Nucleus accumbens (tissue), 56 donors: ENCODE measurements around the gene SPAG7.
A peak's percentile ranks its signal among the peaks of the same experiment; 100 is the strongest.

Source experiments
- DNase-seq, 56 donors: peaks; one replicate each; lab custom pipeline; 2025; lab: John Stamatoyannopoulos, UW

SPAG7 gene, protein sequence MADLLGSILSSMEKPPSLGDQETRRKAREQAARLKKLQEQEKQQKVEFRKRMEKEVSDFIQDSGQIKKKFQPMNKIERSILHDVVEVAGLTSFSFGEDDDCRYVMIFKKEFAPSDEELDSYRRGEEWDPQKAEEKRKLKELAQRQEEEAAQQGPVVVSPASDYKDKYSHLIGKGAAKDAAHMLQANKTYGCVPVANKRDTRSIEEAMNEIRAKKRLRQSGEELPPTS

DNA sequence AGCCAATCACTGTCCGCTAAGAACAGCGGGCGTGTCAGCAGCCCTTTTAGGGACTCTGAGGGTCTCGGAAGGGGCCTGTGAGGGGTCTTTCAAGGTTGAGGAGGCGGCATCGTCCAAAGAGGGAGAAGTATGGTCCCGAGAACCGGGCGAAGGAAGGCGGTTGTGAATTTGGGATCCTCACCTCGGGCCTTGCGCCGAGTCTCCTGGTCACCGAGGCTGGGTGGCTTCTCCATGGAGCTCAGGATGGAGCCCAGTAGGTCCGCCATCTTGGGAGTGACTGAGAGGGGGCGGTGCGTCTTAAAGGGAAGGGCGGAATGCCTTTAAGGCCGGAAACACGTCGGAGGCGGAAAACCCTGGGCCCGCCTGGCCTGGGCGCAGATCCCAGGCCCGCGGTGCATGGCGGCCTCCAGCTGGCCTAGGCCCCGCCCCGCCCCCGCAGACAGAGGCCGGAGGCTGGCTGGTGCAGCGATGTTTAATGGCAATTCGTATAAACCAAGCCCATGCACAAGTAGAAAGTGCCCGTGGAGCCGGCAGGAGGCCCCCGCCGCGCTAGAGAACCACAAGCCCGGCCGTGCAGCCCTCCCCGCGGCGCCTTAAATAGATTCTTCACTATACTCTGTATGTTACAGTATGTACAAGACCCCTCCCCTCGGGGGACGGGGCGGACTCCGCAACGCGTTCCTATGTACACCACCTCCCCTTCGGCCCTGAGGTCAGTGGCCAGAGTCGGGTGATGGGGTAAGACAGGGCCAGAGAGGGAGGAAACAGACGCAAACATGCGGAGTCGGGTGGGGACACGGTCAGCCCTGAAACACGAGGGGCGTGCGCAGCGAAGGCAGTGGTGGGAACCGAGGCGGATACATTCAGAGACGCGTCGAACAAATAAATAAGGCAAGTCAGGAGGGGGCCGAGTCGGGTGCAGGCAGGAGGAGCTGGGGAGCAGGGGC lies at the start of gene SPAG7:
Gene SPAG7 (minus strand): TSS at position 279 of the 947 bp plus-strand sequence. CDS start 13 bp downstream, at position 266.
- peak in 55 of 56 donors; percentile 83 to 100 (median 98) for DNase-seq

DNA sequence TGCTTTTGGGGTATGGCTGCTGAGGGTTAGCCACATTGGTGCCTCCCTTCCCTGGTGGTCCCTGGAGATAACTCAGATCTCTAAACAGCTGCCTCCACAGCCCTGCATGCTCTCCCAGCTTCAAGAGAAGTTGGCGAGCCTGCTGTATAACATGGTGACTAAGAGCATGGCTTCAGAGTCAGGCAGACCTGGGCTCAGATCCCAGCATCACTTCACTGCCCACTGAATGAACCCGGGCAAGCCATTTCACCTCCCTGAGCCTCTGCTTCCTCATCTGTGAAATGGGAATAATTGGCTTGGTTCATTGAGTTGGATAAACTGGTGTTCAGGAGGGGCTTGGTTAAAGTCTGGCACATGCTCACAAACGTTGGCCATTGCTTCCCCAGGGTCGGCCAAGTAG lies 46.7 kb upstream of the SPAG7 start:
- DNase-seq = no peak

DNA sequence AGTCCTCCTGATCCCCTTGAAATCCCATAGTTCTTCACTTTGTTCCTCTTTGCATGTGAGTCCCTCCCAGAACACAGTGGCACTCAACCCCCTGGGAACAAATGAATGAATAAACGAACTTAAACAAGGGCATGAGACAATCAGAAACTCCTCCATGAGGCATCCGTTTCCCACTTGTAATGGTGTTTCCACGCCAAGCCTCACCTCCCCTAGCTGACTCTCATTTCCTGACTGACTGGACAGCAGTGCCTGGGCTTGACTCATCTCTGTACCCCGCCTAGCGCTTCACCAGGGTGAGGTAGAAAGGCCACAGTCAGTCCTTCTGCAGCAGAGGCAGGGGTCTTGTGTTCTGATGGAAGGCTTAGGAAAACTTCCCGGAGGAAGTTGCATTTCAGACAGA lies 44.3 kb upstream of the SPAG7 start:
- no peak for DNase-seq

DNA sequence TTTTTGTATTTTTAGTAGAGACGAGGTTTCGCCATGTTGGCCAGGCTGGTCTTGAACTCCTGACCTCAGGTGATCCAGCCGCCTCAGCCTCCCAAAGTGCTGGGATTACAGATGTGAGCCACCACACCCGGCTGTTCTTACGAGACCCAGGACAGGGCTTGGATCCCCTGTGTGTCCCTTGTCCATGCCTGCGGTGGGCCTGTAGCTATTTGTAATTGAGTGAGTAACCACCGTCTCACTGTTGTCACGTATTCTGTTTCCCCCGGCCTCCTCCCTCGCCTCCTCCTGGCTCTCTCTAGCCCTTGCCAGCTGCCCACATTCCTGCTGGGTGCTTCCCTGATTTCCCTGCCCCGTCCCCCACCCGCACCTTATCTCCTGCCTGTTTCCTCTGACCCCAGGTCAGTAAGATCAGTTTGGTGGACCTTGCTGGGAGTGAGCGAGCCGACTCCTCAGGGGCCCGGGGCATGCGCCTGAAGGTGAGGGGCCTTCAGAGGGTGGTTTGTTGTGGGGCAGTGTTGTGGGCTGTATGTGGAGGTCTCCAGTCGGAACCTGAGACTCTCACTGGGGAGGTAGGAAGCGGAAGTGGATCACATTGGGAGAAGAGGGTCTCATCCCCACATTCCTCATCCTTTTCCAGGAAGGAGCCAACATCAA lies 35.7 kb upstream of the SPAG7 start:
- no peak for DNase-seq

DNA sequence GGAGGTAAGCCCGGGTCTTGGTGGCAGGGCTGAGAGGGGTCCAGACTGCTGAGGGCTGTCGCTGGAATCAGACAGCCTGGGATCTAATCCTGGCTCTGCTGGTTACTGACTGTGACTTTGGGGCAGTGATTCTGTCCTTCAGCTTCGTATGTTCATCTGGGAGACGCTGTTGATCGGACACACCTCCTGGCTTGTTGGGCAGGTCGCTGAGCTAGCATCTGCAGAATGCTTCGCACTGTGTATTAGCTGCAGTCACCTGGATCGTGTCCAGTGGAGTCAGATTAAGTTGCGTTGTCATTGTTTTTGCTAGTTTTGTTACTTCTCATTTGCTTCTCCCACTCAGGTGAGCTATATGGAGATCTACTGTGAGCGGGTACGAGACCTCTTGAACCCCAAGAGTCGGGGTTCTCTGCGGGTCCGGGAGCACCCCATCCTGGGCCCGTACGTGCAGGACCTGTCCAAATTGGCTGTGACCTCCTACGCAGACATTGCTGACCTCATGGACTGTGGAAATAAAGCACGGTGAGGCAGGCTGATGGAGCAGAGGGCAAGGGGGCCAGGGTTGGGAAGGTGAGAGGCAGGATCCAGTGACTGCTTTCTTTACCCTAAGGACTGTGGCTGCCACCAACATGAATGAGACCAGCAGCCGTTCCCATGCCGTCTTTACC lies 34.6 kb upstream of the SPAG7 start:
- no peak for DNase-seq

DNA sequence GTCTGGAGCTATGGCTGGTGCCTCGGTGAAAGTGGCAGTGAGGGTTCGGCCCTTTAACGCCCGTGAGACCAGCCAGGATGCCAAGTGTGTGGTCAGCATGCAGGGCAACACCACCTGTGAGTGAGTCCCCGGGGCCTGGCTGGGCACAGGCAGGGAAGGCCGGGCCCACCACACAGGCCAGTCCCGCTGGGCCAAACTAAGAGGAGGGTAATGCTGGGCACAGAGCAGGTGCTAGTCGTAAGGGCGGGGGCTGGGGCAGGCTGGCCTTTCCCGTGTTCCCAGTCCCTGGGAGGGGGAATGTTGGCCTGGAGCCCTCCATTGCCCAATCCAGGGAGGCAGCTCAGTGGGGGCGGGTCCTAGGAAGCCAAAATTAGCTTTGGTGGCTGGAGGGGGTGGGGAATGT lies 32.6 kb upstream of the SPAG7 start:
- DNase-seq = peak in 3 of 56 donors; percentile 5 to 29 (median 9)

DNA sequence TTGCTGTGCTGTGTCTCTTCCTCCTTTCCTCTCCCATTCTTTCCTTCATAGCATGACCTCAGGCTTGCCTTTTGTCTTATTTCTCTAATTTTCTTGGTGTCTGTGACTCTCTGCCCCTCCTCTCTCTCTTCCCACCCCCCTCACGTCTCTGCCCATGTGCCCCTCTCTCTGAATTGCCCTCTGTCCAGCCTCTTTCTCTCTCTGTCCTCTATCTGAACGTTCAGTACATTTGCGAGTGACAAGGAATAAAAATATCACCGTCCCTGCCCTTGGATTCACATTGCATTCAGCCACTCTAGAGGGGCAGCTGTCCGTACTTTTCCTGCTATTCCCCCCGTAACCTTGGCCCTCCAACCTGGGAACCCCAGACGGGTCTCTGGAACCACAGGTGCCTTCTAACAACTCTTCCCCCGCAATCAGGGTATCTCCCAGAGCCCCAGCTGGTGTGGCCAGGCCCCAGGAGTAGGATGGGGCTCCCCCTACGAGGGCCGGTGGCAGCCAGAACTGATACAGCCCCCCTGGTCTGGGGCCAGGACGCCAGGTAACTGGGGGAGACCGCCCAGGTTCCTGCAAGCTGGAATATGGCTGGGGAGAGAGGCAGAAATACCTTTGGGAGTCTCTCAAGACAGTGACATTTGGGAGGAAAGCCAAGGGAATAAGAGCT lies 31.9 kb upstream of the SPAG7 start:
- no peak for DNase-seq

DNA sequence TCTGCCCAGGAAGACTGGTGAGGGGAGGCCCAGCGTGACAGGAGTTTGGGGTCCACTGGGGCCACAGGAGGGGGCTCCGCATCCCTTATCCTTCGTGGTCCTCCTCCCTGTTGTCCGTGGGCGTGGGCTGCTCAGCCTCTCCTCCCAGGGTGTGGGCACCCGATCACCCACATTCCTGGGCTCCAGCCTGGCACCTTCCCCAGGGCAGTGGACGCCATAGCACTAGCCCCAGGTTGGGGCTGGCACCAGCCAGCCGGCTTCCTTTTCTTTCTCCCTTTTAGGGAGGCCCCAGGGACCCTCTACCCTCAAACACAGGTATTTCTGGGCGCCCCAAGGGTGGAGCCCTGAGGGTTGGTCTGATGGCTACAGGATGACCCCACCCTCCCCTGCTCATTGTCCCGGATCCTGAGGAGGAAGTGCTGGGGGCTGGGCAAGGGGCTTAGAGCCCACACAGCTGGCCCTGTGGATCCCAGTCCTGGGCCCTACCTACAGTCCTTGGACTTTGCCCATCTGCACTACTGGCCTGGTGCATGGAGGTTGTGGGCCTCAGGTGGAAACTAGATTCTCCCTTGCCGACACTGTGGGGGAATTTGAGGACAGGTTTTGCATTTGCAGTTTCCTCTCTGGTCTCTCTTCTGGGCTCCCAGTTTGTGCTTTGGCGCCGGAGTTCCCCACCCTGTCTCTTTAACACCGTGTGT lies 31.3 kb upstream of the SPAG7 start:
- no peak for DNase-seq

DNA sequence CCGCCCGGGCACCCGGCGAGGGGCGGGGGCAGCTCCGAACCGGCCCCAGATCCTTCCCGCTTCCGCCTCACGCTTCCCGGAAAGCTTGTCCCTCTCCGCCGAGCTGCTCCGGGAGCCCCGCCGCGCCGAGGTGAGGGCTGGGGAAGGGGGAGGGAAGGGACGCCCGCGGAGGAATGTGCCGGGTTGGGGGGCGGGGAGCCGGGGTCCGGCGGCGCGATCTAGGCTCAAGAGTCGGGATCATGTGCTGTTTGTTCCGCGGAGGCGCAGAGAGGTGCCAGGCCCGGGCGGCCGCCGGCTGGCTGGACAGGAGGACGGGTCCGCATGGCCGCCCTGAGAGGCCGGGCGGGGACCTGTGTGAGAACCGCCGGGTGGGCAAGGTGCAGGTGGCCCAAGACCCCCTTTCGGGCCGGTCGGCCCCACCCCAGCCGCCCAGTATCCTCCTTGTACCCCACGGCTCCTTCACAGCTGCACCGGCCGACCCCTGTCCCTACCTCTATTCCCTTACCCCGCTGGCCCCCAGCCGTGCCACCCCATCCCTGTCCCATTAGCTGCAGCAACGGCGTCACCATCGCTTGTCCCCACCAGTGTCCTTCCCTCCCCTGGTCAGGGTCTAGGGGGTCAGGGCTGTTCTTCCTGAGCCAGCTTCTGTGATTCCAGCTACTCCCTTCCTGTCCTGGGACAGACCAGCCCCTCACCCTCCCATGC lies 30.6 kb upstream of the SPAG7 start:
- peak in 17 of 56 donors; percentile 13 to 83 (median 51) for DNase-seq

DNA sequence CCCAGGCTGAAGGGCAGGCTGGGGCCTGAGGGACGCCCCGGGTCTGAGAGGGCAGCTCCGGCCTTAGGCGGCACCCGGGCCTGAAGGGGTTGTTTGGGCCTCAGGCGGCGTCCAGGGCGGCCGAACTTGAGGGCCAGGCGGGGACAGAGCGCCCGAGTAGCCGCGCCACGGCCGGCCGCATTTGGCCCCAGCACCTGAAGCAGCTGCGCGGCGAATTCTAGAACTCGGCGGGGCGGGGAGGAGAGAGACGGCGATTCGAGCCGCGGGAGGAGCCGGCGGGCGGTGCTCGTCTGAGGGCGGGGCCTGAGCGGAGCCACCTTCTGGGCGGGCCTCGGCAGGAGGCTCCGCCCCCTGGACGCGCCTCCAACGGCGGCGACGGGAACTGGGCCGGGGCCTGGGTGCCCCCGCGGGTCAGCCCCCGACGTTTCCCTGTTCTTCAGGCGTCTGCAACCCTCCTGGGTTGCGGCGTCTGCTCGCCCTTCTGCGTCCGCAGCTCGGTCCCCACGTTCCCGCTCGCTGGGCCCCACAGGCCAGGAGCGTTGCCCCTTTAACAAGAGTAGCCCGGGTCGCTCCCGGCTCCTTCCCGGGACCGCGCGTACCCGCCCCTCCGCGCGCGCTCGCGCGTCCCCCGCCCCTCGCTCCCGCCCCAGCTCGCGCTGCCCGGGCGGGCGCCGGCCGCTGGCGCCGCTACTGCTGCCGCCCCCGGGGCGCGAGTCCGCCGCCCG lies 29.8 kb upstream of the SPAG7 start, which contains the start of the genes INCA1 and KIF1C:
Gene INCA1 (minus strand): TSS at position 221 of the 725 bp plus-strand sequence. CDS start 3,085 bp downstream, outside the sequence.
Gene KIF1C (plus strand): TSS at position 649 of the 725 bp plus-strand sequence. CDS start 2,297 bp downstream, outside the sequence.
- peak; percentile 40 to 96 (median 92) for DNase-seq

DNA sequence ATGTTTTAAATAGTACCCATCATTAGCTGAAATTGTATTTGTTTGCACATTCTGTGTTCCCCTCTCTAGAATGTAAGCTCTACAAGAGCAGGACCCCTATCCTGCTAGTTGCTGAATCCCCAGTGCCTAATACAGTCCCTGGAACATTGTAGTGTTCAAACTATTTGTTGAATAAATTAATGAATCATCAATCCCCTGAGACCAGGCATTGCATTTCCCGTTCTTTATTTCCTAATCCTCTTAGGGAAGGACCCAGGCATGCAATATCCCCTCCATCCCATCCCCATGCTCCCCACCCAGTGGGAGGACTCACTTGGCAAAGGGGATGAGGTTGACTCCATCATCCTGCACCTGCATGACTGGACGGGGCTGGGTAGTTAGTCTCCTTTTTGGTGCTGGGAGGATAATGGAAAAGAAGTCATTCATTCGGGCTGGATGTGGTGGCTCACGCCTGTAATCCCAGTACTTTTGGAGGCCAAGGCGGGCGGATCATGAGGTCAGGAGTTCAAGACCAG lies 26.5 kb upstream of the SPAG7 start:
- DNase-seq = no peak

DNA sequence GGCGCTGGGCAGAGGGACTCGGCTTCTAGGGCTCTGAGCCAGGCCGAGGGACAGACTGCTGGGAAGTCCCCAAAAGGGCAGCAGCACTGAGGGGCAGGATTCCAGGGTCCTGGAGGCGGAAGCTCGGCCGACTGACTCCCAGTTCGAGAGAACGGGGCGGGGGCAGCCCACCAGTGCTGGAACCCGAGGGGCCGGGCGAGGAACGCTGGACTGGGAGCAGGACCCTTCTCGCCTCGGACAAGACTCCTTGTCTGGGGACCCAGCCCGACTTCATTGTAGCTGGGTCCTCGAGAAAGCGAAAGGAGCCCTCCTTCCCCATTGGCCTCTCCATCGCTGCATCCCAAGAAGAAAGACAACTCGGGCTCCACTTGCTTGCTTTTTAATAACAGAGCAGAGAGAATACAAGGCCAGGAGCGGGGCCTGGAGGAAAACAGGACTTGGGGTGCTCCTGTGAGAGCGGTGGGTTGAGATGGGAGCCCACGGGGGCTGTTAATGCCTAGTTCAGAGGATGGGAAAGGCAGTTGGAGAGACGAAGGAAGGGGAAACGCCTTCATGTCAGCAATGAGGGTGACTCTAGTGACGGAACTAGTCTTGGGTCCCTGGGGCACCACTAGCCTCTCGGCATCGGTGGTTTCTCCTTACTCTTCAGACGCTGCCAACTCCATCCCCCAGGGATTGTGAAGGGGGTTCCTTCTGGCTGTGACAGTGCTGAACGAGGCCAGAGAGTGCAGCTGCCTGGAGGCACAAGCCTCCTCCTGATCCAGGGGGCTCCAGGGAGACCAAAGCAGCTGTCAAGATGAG lies 20.4 kb upstream of the SPAG7 start:
- peak in 4 of 56 donors; percentile 27 to 77 (median 66) for DNase-seq

DNA sequence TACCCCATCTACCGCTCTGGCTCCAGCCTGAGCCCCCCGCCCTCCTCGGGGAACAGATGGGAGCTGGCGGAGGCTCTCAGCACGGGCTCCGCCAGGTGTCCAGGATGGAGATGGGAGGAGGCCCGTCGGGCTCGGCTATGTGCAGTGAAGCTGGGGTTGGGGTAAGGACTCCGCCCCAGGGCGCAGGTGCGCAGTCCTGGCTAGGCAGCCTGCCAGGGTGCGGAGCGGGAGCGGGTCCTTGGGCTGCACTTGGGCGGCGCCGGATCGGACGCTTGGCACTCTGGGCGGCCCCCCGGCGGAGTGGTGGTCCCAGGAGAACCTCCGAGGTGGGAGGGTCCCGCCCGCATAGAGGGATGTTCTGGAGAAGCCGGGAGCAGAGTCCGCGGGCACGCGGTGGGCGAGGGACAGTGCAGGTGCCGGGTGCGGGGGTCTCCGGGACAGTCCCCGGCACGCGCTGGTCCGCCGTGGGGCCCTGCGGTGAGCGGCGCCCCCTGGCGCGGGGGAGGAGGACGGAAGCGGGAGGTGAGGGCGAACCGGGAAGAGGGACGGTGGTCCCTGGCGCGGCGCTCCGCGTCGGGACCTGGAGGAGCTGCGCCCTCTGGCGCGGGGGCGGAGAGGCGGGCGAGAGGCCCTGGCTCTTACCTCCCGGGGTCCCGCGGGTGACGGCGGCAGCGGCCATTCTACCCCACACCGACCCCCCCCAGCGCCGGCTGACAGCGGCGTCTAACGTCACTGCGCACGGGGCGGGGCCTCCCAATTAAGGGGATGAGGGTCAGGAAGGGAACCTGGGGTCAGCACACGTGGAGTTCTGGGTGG lies 19.5 kb upstream of the SPAG7 start, which contains the start of gene CAMTA2:
Gene CAMTA2 (minus strand): TSS at position 725 of the 816 bp plus-strand sequence. CDS start 1,453 bp downstream, outside the sequence.
- DNase-seq = peak; percentile 20 to 93 (median 79)

DNA sequence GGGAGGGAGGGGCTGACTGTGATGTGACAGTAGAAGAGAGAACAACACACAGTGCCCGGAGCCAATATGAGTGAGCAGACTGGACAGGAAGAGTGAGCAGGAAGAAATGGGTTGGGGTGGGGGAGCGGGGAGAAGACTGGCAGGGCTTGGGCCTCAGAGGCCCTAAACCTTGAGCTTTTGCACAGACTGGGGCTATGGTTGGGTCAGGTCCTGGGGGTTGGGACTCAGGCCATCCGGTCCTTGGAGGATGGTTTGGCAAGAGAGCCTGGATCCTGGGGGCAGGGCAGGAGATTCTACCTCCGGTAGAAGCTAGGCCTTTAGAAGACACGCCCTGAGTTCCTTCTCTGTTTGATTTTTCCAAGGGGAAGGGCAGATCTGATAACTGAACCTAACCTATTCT lies 18.8 kb upstream of the SPAG7 start:
- DNase-seq = peak in 3 of 56 donors; percentile 7 to 19 (median 10)

DNA sequence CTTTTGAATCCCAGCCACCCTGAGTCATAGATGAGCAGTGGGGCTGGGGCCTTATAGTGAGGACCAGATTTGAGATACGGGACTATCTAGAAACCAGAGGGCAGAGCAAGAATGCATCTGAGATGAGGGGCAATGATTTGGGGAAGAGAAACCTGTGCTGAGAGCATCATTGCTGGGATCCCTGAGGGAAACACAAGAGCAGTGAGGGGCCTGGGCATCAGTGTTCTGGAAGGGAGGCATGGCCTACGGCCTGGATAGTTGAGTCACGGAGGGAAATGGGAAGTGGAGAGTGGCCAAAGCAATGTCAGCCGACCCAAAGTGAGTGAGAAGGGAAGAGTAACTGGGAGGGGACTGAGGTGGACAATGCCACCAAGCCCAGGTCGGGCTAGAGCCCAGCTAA lies 14.7 kb upstream of the SPAG7 start:
- DNase-seq = no peak
